ENCODE measurements around the gene AGBL5.
A peak's percentile ranks its signal among the peaks of the same experiment; 100 is the strongest.

AGBL5 gene

DNA sequence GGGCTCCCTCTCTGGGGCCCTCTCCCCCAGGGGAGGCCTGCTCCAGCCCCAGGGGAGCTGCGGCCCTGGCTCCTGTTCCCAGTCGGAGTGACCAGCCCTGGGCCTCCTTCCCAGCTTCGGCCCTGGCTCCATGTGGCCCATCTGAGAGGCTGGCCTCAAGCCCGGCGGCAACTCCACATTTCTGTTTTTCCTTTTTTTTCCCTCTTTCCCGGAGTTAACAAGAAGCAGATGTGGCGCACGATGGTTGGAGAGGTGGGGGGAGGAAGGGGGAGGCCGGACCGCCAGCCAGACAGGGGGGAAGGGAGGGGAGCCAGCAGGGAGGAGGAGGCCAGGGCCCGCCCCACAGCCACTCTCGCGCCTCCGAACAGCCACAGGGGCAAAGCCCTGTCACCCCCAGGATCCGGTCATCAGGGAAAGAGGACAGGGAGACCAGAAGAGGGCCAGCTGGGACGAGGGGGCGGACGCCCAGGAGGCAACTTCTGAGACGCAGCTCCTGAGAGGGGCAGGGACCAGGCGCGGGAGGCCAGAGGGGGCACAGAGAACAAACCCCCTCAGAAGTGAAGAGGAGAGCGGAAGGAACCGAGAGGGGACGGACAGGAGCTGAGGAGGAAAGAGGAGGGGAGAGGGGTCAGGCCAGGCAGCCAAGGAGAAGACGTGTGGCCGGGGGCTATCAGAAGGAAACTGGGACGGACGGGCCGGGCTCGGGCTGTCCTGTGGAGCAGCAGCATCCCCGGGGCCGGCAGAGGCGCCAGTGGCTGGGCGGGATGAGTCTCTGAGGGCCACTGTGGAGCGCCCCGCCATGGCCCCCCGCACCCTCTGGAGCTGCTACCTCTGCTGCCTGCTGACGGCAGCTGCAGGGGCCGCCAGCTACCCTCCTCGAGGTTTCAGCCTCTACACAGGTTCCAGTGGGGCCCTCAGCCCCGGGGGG, 27.1 kb downstream of the AGBL5 start, which contains the start of gene EMILIN1:
EMILIN1 (plus strand) TSS at position 349 of the 928 bp plus-strand sequence; CDS start at position 800, 451 bp downstream.
- no peak for DNase-seq (ENCODE audit: low spot score)

DNA sequence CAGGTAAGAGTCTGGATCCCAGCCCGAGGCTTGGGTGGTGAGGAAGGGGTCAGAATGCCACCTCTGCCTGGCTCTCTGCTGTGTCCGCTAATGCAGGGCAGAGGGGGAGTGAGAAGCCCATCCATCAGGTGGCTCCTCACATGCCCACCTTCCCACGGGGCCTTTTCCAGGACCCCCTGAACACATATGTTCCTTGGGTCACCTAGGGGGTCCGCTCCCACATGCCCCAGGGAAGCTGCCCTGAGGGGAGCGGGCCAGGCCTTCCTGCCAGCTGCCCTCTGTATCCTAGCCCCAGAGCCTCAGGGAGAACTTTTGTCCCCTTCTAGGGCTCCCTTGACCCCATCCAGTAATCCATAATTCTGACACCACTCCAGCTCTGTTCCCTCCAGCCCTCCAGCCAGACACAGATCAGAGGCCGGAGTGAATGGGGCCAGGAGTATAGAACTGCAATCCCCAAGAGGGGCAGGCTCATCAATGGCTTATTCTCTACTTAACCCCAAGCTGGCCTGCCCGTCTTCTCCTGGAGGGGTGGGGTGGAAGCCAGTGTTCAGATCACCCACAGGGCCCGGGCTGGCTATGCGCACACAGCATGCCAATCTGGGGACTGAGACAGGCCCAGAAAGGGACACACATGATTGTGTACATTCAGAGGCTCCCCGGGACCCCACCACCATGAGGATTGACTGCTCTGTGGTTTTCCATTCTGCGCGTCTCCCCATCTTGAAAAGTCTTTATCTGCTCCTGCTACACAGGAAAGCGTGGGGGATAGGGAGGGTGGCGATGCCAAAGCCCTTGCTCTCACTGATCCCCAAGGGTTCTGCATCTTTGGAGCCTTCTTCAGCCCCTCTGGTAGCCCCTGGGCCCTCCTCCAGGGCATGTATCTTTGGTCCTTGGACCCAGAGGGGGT, 28.0 kb downstream of the AGBL5 start:
- DNase-seq (ENCODE audit: low spot score): no peak

DNA sequence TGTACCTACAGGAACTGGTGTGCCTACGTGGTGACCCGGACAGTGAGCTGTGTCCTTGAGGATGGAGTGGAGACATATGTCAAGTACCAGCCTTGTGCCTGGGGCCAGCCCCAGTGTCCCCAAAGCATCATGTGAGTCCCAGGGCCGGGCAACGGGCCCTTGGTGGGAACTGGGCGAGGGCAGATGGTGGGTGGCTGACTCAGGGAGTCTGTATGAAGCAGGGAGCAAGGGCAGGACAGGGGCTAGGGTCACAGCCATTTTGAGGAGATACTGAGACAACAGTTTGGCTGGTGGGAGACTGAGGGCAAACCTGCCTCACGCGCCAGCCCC, 28.6 kb downstream of the AGBL5 start:
- no peak for DNase-seq (ENCODE audit: low spot score)

DNA sequence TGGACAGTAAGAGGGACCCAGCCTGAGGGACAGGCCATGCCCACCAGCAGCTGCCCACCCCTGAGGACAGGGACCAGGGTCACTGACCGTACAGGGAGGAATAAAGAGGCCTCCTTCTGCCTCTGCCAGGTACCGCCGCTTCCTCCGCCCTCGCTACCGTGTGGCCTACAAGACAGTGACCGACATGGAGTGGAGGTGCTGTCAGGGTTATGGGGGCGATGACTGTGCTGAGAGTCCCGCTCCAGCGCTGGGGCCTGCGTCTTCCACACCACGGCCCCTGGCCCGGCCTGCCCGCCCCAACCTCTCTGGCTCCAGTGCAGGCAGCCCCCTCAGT, 29.1 kb downstream of the AGBL5 start:
- DNase-seq (ENCODE audit: low spot score): no peak

DNA sequence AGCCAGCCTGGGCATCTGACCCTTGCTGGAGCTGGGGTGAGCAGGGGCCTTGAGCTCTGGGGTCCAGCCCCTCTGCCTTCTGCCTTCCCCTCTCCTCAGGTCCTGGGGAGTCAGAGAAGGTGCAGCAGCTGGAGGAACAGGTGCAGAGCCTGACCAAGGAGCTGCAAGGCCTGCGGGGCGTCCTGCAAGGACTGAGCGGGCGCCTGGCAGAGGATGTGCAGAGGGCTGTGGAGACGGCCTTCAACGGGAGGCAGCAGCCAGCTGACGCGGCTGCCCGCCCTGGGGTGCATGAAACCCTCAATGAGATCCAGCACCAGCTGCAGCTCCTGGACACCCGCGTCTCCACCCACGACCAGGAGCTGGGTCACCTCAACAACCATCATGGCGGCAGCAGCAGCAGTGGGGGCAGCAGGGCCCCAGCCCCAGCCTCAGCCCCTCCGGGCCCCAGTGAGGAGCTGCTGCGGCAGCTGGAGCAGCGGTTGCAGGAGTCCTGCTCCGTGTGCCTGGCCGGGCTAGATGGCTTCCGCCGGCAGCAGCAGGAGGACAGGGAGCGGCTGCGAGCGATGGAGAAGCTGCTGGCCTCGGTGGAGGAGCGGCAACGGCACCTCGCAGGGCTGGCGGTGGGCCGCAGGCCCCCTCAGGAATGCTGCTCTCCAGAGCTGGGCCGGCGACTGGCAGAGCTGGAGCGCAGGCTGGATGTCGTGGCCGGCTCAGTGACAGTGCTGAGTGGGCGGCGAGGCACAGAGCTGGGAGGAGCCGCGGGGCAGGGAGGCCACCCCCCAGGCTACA, 30.7 kb downstream of the AGBL5 start:
- DNase-seq (ENCODE audit: low spot score): no peak

DNA sequence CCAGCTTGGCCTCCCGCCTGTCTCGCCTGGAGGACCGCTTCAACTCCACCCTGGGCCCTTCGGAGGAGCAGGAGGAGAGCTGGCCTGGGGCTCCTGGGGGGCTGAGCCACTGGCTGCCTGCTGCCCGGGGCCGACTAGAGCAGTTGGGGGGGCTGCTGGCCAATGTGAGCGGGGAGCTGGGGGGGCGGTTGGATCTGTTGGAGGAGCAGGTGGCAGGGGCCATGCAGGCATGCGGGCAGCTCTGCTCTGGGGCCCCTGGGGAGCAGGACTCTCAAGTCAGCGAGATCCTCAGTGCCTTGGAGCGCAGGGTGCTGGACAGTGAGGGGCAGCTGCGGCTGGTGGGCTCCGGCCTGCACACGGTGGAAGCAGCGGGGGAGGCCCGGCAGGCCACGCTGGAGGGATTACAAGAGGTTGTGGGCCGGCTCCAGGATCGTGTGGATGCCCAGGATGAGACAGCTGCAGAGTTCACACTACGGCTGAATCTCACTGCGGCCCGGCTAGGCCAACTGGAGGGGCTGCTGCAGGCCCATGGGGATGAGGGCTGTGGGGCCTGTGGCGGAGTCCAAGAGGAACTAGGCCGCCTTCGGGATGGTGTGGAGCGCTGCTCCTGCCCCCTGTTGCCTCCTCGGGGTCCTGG, 31.4 kb downstream of the AGBL5 start:
- no peak for DNase-seq (ENCODE audit: low spot score)

DNA sequence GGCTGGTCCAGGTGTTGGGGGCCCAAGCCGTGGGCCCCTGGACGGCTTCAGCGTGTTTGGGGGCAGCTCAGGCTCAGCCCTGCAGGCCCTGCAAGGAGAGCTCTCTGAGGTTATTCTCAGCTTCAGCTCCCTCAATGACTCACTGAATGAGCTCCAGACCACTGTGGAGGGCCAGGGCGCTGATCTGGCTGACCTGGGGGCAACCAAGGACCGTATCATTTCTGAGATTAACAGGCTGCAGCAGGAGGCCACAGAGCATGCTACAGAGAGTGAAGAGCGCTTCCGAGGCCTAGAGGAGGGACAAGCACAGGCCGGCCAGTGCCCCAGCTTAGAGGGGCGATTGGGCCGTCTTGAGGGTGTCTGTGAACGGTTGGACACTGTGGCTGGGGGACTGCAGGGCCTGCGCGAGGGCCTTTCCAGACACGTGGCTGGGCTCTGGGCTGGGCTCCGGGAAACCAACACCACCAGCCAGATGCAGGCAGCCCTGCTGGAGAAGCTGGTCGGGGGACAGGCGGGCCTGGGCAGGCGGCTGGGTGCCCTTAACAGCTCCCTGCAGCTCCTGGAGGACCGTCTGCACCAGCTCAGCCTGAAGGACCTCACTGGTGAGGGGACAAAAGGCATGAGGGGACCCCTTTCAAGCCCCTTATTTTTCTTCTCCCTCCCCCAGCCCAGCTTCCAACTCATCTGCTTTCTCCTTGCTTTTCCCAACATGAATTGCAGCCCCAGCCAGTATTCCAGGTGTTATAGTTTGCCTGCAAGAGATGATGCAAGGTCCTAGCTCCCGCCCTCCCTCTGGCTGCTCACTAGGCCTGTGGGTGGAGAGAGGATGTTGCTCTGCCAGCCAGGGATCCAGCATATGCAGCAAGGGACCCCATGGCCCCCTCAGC, 32.2 kb downstream of the AGBL5 start:
- no peak for DNase-seq (ENCODE audit: low spot score)

DNA sequence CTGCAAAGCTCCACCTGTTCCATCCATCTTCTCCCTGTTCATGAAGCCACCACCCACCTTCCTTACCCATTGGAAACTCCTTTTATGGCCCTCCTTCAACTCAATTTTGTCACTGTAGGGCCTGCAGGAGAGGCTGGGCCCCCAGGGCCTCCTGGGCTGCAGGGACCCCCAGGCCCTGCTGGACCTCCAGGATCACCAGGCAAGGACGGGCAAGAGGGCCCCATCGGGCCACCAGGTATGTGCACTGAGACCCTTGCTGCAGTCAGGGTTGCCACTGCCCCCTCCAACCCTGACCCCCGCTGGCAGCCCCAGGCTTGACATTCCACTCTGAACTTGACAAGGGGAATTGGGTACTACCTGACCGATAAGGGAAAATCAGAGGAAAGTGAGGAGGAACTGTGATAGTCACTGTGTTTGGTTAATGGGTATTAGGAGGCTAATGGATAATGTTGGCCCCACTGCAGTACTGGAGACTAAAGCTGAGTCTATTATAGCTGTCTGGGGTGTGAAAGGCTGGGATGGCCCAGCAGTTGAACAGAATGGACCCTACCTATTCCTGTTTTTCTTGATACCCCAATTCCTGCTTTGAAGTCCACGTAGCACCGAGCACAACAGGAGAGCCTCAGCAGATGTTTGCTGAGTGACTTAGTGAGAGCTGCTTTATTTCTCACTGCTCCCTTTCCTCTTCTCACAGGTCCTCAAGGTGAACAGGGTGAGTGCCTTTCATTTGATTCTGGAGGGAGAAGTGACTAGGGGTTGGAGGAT, 33.0 kb downstream of the AGBL5 start:
- no peak for DNase-seq (ENCODE audit: low spot score)

DNA sequence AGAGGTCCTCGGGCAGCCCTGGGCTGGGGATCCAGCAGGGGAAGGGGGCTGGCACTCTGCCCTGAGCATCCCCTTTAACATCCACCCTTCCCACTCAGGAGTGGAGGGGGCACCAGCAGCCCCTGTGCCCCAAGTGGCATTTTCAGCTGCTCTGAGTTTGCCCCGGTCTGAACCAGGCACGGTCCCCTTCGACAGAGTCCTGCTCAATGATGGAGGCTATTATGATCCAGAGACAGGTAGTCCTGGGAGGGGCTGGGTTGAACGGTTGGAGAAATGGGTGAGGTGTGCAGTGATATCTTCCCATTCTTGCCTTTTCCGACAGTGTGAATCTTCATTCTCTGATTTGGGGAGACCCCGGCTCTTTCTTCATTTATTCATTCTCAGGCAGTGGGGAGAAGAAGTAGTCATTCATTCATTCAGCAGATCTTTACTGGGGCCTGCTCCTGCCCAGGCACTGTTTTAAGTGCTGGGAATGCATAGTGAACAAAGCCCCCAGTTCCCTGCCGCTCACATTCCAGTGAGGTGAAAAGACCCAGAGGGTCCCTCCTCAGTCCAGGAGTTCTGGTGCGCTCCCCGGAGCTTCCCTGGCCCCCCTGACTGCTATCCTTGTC, 33.7 kb downstream of the AGBL5 start:
- DNase-seq (ENCODE audit: low spot score): no peak

DNA sequence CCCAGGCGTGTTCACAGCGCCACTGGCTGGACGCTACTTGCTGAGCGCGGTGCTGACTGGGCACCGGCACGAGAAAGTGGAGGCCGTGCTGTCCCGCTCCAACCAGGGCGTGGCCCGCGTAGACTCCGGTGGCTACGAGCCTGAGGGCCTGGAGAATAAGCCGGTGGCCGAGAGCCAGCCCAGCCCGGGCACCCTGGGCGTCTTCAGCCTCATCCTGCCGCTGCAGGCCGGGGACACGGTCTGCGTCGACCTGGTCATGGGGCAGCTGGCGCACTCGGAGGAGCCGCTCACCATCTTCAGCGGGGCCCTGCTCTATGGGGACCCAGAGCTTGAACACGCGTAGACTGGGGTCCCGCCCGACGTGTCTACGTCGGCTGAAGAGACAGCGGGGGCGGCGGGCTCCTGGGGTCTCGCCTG, 34.2 kb downstream of the AGBL5 start:
- DNase-seq (ENCODE audit: low spot score): peak; percentile 88

DNA sequence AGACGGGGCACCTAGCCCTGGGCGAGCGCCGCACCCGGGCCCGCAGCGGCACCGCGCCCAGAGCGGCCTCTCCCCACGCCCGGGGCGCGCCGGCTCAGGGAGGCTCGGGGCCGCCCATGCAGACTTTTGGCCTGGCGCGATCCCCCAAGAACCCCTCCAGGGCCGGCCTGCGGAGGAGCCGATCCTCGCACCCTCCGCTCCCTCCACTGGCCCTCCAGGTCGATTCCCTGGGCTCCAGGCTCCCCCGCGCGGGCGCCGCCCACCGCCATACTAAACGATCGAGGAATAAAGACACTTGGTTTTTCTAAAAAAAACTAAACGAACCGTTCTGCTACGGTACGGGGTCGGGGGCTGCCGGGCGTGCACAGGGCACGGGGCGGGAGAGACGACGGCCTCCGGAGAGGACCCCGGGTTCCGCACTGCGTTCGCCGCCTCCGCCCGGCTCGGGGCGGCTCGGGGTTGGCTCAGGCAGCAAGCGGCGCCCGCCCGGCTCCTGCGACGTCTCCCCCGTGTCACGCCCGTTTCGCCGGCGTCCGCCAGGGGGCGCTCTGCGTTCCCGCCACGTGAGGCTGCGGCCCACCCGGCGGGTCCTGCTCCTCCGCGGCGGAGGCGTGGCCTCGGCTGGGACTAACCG, 34.7 kb downstream of the AGBL5 start:
- peak; percentile 95 for DNase-seq (ENCODE audit: low spot score)

DNA sequence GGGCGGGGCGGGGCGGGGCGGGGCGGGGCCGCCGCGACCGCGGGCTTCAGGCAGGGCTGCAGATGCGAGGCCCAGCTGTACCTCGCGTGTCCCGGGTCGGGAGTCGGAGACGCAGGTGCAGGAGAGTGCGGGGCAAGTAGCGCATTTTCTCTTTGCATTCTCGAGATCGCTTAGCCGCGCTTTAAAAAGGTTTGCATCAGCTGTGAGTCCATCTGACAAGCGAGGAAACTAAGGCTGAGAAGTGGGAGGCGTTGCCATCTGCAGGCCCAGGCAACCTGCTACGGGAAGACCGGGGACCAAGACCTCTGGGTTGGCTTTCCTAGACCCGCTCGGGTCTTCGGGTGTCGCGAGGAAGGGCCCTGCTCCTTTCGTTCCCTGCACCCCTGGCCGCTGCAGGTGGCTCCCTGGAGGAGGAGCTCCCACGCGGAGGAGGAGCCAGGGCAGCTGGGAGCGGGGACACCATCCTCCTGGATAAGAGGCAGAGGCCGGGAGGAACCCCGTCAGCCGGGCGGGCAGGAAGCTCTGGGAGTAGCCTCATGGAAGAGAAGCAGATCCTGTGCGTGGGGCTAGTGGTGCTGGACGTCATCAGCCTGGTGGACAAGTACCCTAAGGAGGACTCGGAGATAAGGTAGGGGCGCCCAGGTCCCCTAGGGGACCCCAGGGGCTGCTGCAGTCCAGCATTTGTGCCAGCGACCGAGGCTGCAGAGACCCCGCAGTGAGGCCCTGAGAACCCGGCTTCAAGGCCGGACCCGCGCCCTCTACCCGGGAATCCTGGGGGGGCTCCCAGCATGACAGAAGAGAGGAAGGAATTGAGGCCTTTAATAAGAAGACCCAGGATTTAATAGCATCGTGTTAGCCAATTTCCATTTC, 35.5 kb downstream of the AGBL5 start, which contains the start of gene KHK:
KHK (plus strand) TSS at position 49 of the 870 bp plus-strand sequence; CDS start at position 537, 488 bp downstream.
- DNase-seq (ENCODE audit: low spot score): peak; percentile 89

DNA sequence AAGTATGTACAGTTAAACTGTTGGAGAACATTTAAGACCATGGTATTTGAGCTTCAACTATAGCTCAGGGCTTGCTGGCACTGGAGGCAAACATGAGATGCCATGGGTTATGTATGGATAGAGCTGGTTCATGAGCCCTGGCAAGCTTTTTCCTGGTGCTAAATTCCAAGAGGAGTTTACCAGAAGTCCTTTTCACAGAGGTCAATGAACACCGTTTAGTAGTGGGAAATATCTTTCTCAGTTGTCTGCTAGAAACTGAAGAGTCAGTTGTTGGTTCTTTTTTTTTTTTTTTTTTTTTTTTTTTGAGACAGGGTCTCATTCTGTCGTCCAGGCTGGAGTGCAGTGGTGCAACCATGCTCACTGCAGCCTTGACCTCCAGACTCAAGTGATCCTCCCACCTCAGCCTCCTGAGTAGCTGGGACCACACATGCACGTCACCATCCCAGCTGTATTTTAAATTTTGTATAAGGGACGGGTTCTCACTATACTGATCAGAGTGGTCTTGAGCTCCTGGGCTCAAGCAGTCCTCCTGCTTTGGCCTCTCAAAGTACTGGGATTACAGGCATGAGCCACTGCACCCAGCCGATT, 36.4 kb downstream of the AGBL5 start:
- no peak for DNase-seq (ENCODE audit: low spot score)

DNA sequence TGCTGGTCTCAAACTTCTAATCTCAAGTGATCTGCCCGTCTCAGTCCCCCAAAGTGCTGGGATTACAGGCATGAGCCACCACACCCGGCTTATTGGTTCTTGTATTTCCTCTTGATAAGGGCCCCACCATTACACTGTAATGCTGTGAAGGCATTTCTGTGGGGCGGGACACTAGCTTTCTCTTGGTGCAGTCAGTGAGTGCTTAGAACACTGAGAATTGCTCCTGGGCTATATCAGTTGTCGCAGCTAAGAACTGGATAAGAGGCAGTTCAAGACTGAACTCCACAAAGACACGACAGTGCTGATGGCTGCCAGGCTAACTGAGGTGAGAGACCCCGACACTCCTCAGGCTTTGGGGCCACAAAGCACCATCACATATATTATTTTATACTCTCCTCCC, 37.2 kb downstream of the AGBL5 start:
- DNase-seq (ENCODE audit: low spot score): no peak

DNA sequence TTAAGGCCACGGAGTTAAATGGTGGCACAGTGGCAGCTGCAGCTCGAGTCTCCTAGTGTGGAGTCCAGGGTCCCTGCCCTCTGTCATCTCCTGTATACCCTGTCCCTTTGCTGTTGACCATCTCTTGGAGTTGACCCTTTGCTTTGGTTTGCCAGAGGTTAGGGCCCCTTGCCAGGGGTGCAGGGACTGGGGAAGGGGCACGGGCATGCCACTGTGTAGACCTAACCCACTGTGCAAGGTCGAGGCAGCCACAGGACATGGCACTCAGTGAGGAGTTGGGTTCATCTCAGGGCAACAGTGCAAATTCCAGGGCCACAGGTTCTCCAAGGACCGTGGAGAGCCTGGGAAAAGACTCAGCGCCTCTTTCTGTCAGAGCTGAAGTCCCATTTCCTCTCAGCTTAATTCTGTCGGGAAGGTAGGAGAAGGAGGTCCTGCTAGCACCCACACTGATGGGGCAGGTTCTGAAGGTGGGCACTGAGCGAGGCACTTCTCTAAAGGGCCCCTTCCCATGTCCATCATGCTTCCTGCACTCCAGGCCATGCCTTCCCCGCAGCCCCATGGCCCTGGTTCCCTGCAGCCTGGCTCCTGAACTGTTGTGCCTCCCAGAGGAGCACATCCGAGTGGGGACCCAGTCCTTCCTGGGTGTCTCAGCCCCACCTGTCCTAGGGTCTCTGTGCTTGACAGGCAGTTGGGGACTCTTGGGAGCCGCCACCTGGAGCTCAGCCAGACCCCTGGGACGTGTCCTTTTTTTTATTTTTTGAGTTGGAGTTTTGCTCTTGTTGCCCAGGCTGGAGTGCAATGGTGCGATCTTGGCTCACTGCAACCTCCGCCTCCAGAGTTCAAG, 37.9 kb downstream of the AGBL5 start:
- DNase-seq (ENCODE audit: low spot score): no peak

Data from HuH-7.5 (cell line).